Right kidney (tissue), 9 donors: ENCODE measurements around the gene IGFBPL1.
"Not testable (repeated sequence)": the region's sequence is repeated elsewhere in the genome, so short reads cannot be mapped to it uniquely, and the experiment has no call there.

Experiments
- DNase-seq: peaks from one replicate; pipeline ENCODE4 v3.0.0-alpha.2; 2016
- long read RNA-seq, 8 donors: transcript quantifications; one replicate each; lab custom pipeline, GENCODE V29; 2026

Gene IGFBPL1, protein sequence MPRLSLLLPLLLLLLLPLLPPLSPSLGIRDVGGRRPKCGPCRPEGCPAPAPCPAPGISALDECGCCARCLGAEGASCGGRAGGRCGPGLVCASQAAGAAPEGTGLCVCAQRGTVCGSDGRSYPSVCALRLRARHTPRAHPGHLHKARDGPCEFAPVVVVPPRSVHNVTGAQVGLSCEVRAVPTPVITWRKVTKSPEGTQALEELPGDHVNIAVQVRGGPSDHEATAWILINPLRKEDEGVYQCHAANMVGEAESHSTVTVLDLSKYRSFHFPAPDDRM
- long read RNA-seq, donor 1, partial matches to known transcripts = 0 of 2 reads
- long read RNA-seq, donor 1, other reads (novel, unspliced or antisense) = 0 of 2 reads
- long read RNA-seq, donor 2, partial matches to known transcripts = 0 of 1 reads
- long read RNA-seq, donor 2, other reads (novel, unspliced or antisense) = 0 of 1 reads
- long read RNA-seq, donor 3, partial matches to known transcripts = 0 of 1 reads
- long read RNA-seq, donor 3, other reads (novel, unspliced or antisense) = 0 of 1 reads
- long read RNA-seq, donor 4, partial matches to known transcripts = 0 of 1 reads
- long read RNA-seq, donor 4, other reads (novel, unspliced or antisense) = 0 of 1 reads
- long read RNA-seq, donor 5, partial matches to known transcripts = 0 of 1 reads
- long read RNA-seq, donor 5, other reads (novel, unspliced or antisense) = 0 of 1 reads
- long read RNA-seq, donor 6 = 0 reads
- long read RNA-seq, donor 7, partial matches to known transcripts = 0 of 2 reads
- long read RNA-seq, donor 7, other reads (novel, unspliced or antisense) = 0 of 2 reads
- long read RNA-seq, donor 8 = 0 reads

DNA sequence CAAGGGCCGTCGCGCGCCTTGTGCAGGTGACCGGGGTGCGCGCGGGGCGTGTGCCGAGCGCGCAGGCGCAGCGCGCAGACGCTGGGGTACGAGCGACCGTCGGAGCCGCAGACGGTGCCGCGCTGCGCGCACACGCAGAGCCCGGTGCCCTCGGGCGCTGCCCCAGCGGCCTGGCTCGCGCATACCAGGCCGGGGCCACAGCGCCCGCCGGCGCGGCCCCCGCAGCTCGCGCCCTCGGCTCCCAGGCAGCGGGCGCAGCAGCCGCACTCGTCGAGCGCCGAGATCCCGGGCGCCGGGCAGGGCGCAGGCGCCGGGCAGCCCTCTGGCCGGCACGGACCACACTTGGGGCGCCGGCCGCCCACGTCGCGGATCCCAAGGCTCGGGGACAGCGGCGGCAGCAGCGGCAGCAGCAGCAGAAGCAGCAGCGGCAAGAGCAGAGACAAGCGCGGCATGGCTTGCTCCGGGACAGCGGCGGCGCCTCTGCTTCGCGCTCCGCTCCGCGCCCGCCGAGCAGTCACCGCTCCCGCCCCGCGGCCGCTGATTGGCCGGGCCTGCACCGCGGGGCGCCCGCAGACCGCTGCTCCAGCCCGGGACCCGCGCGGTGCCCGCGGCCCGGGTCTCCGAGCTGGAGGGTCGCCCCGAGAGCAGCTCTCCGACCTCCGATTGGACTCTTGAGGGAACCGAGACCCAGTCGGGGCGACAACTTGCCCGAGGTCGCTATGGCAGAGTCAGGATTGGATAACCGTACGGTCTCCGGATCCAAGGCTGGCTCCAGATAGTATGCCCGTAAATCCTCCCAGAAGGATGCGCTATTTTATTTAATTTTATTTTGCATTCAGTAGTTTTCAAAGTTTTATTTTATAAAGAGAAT lies at the start of gene IGFBPL1:
IGFBPL1 (minus strand) TSS at position 482 of the 871 bp plus-strand sequence; CDS start at position 452, 30 bp downstream.
- peak; percentile 82 for DNase-seq

DNA sequence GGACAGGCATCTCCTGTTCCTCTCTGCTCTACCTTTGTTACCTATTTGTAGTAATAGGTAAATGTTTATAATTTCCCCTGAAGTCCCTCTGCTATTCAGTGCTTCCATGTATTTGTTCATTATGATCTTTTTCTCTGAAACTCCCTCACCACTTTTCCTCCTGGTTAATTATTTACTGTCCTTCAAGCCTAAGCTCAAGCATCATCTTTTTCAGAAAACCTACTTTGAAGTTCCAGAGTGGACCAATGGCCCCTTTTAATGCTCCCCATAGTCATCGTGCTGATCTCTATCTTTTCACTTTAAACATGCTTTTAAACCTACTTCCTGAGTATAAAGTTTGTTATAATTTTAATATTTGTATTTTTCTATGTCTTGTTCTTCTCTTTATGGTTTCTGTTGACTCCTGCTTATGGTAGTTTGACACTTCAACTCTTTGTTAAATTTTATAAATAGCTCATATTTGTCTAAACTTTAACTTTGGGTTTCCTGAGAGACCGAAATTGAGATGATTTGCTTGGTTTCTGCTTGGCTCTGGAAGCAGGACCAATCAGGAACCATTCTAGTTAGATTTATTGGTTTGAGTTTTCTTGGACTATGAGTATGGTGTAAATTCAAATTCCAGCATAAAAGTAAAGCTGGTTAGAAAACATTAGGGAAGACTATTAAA lies 48.5 kb upstream of the IGFBPL1 start:
- DNase-seq = not testable (repeated sequence)

DNA sequence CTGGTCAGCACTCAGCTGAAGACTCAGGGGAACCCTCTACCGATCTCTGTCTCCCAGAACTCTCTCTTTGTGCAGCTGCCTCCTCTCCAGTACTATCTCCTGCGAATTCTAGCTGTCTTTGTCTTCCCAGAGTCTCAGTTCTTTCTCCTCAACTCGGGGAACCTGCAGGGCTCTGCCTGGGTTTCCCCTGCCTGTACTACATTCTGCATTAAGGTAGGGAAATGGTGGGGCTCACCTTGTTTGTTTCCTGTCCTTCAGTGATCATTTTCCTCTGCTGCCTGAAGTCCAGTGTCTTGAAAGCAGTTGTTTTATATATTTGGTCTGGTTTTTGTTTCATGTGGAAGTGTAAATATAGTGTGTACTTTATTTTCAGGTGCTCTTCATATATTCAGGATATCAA lies 43.1 kb upstream of the IGFBPL1 start:
- DNase-seq = no peak

DNA sequence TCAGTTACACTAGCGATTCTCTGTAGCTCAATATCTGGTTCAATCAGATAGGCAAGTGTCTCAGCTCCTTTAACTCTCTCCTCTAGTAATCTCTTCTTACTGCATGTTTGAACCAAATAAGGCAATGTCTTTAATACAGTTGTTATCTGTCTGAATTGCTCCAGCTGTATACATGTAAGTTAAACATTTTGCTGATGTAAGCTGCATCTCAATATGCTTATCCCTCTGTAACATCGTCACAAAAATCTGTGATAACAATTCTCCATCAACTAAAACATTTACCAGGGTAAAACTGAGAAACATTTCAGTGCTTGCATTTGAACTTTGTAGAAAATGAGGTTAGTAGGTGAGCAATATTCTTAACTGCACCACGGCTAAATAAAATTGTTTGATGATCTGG lies 29.6 kb upstream of the IGFBPL1 start:
- DNase-seq = no peak

DNA sequence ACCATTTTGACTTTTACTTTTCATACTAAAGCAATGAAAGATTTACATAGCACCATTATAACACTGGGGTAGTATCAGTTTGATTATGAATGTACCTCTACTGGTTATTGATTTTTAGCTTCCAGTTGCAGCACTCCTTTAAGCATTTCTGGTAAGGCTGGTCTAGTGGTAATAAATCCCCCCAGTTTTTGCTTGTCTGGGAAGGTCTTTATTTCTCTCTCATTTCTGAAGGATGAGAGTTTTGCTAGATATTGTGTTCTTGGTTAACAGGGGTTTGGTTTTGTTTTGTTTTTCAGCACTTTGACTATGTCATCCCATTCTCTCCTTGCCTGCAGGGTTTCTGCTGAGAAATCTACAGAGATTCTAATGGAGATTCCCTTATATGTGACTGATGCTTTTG lies 26.9 kb upstream of the IGFBPL1 start:
- no peak for DNase-seq

DNA sequence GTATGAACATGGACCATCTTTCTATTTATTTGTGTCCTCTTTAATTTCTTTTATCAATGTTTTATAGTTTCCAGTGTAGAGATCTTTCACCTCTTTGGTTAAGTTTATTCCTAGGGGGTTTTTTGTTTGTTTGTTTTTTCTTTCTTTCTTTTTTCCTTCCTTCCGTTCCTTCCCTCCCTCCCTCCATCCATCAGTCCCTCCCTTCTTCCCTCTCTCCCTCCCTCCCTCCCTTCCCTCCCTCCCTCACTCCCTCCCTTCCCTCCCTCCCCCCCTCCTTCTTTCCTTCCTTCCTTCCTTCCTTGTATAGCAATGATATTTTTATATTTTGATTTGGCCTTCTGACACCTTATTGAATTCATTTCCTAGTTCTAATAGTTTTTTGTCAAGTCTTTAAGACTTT lies 23.4 kb upstream of the IGFBPL1 start:
- no peak for DNase-seq

DNA sequence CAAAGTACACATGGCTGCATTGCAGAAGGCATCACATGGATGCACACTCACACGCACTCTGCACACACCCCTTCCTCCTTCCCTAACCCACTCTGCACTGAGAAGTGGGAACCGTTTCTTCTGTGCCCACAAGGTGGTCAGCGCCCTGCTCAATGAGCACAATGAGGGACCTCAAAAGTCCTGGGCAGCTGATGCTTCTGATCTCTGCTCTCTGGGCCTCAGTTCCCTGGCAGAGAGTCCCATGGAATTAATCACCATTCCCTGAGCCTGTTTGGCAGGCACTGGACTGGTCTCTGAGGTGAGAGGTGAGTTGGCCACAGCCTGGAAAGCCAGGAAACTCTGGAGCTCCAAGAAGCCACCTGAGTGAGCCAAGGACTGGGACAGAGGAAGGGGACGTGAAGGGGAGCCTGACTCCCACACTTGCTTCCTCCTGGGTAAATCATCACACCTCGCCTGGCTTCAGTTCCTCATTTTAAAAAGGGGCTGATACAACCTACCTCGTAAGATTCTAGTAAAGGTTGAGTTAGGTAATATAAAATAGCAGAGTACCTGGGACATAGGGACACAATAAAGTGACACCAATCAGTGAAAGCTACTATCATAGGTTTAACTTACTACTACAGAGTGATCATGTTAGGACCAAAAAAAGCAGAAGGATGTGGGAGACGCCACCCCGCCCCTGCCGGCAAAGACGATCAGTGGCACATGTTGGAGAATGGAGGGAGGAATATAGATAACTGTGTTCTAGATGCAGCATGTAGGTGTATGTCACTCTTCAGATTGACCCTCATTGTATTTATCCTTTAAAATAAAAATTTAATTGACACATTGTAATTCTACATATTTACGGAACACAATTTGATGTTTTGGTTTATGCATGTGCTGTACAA lies 21.1 kb upstream of the IGFBPL1 start:
- no peak for DNase-seq

DNA sequence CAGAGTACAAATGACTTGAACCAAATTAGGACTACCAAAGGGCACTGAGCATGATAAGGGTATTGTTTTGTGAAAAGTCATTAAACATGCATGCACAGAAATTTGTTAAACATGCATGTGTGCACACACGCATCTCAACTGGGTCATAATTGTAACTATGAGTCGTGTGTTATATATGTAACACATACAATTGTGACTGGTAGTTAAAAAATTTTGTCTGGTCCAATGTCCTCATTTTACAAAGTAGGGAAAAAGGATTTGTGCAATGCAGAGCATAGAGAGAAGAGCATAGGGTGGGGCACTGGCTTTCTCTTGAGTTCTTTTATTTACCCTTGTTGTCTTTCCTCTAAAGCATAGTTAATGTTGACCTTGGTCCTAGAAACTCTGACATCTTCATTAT lies 19.3 kb upstream of the IGFBPL1 start:
- DNase-seq = no peak

DNA sequence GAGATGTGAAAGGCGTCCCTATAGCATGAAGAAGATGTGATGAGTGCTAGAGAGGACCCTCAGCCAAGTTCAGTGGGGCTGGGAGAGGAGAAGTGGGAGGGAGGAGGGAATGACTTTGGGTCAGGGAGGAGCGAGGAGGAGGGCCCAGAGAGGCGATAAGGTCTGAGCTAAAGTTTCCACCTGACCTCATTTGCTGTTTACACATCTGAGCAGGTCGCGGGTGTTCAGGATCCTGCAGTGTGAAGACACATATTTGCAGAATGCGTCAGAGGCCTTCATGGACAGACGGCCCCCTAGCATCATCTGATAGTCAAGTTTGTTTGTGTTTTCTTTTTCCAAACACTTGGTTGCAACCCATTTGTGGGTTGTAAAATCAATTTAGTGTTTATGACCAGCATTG lies 18.9 kb upstream of the IGFBPL1 start:
- DNase-seq = no peak

DNA sequence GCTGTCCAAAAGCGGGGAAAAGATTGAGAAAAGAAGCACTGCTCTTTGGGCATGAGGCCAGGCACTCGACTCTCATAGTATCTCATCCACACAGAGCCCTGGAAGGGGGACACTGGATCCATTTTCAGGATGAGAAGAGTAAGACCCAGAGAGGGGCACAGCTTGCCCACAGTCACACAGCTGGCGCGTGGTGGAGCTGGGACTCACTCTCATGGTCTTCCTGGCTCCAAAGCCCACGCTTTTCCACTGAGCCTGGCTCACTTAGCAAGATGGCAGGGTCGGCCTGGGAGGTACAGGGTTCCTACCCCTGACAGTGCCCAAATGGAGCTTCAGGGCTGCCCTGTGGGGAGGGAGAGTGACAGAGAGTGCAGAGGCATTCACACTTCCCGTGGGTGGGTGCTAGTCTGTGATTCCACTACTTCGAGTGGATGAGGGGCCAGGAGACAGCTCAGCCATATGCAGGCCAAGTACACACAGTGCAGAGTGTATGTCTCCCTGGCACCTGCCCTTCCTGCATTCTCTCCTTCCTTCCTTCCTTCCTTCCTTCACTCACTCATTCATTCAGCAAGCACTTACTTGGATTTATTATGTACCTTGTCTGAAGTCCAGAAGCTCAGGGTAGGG lies 18.3 kb upstream of the IGFBPL1 start:
- DNase-seq = no peak

DNA sequence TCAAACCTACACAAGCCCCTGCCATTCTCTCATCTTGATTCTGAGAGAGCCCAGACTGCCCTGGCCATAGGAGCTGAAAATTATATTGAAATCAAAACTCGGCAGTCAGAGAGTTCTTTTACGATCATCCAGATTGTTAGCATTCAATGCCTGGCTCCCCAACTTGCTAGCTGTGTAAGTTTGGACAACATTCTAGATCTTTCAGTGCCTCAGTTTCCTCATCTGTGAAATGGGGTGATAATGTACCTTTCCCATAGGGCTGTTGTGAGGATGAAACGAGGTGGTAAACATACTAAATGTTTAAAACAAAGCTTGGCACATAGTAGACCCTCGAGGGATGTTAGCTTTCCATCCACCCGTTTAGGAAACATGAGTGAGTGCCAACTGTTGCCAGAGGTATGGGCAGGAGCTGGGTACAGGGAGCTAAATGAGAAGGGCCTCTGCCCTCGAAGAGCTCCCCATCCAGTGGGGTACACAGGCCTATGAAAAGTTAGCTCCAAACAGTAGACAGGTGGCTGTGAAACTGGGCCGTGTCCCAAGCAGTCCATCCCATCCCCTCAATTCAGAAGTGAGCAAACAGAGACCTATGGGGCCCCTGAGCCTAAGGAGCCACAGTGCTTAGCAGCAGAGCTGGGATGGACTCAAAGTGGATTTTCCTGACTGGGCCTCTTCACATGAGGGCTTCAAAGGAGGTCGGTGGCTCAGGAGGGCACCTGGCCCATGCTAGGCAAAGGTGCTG lies 17.3 kb upstream of the IGFBPL1 start:
- no peak for DNase-seq

DNA sequence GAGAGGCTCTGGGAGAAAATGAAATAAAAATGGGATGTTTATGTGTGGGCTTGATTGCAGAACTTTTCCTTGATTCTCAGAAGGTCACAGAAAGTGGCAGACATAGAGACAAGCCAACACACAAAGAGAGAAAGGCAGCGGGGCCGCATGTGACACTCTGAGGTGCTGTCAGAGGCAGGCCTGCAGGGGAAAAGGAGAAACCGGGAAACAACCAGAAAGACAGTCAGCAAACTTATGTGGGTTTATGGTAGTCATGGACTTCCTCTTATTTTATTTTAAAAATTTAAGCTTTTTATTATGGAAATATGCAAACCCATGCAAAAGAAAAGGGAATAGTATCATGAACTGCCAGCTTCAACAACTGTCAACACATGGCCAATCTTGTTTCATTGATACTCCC lies 16.3 kb upstream of the IGFBPL1 start:
- DNase-seq = no peak

DNA sequence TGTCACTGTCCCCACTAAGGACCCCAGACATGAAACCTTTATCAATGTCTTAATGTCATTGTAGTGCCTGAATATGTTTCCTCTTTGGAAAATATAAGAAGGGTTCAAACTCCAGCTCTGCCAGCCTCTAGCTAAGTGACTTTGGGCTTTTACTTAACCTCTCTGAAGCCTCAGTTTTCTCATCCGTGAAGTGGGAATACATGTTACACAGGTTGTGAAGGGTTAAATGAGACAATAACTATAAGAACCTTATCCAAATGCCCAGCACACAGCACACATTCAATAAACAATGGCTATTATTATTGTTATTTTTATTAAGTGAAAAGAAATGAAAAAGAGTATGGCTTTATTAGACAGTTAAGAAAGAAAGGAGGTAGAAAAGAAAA lies 15.7 kb upstream of the IGFBPL1 start:
- DNase-seq = no peak

DNA sequence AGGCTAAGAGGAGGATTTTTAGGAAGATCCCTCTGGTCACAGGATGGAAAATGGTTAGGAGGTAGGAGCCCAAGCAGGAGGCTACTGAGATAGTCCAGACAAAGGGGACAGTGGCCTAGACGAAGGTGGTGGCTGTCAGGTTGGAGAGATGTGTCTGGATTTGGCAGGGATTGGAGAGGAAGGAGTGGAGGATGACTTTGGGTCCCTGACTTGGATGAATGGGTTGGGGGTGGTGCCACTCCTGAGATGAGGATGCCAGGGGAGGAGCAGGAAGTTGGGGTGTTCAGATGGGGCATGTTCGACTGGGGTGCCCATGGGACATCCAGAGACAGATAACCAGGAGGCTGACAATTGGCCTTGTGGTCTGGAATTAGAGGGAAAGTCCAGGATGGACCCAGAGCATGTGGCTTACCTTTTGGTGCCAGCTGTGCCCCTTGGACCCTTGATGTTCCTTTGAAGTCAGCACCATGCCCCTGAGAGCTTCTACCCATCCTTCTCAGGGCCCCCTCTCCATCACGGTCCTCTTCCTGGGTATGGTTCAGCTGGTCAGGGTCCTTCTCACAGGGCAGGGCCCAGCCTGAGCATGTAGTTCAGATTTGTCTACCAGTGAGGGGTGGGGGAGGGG lies 15.1 kb upstream of the IGFBPL1 start:
- DNase-seq = no peak

DNA sequence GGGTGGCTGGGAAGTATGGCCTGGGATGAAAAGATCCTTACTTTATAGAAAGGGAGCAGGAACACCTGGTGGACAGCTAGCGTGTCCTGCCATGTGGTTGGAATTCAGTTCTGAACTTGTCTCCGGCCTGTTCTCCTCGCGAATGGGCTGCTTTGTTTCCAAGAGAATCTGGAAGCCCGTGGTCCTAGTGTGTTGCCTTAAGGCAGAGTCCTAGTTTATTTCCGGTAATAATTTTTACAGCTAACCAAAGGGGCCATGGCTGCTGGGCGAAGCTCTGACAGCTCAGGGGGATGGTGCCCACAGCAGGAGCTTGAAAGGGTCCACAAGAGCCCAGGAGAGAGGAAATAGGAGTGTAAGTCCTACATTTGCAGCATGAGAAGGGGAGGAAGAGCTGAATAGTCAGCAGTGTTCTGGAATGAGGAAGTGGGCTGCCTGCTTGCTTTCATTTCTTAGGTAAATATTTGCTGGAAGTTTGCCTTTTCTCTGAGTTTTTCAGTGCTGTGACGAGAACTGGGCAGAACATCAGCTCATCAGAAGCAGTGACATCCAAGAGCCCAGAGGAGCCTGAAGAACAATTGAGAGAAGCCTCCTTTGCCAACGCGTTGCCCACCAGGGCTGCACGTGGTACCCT lies 13.1 kb upstream of the IGFBPL1 start:
- DNase-seq = no peak

DNA sequence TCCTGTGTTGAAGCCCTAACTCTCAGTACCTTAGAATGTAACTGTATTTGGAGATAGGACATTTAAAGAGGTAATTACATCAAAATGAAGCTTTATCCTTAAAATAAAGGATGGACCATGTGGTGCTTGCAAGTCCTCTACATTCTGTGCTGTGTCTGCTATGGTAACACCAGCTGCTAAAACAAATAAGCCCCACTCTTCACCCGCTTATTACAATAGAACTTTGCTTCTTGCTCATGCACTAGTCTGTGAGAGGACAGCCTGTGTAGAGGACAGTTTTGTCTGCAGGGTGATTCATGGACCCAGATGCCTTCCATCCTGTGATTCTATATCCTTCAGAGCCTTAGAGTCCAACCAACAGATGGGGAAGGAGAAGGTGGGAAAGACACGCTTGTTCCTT lies 12.5 kb upstream of the IGFBPL1 start:
- DNase-seq = no peak

DNA sequence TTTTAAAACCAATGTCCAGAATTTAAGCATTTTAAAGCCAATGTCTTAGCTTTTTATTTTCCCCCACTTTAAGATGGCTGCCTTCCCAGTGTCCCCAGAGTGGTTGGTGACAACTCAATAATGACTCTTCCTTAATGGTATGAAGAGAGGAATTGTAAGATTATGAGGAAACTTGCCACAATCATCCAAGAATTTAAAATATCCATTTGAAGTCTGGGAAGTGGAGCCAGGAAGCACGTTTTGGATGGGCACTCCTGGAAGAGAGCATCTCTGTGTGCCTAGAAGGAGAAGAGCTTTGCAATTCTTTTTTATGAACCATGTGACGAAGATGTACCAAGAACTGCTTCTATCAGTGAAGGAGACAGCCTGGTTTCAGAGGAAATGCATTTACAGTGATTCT lies 11.3 kb upstream of the IGFBPL1 start:
- no peak for DNase-seq

DNA sequence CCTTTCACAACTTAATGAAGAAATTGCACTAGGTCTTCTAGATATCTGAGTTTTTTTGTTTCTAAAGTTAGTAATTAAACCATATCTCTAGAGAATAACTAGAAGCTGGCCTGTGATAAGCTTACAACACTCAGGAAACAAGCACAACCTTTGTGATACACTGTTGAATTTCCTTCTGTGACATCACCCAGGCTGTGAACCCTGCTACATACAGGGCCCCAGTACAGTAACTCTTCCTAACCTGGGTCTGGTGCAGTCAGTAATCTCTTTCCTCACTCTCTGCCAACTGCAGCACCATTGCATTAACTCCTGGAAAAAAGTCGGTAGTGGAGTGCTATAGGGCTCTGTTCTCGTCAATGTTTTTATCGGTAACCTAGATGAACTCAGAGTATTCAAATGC lies 10.6 kb upstream of the IGFBPL1 start:
- DNase-seq = no peak

DNA sequence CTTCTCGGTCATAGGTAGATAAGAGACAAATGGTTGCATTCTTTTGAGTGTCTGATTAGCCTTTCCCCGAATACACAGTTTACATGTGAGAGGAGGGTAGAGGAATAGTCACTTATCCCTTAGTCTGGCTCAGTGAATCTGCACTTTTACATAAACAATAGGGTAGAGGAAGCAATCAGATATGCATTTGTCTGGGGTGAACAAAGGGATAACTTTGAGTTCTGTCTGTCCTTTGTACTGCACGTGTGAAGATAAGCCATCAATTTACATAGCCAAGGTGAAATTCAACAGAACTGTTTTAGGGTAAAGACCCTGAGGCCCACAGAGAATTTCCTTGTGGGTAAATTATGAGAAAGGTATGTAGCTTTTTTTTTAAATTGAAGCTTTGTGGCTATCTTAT lies 10.1 kb upstream of the IGFBPL1 start:
- DNase-seq = no peak
